GM19238 (cell line): ENCODE data around the gene IL1RAPL1.
"Not testable (repeated sequence)": the region's sequence is repeated elsewhere in the genome, so short reads cannot be mapped to it uniquely, and the experiment has no call there.

Source experiments
- DNase-seq: peaks from one replicate; pipeline ENCODE4 v3.0.0; 2011; ENCODE audit warnings: low spot score; ENCODE audit not compliant: insufficient read length

The IL1RAPL1 gene

GRCh38 chrX:29243942-29244341 is 656.7 kb downstream of the IL1RAPL1 start:
- no peak for DNase-seq

- no peak for DNase-seq
Observed at GRCh38 chrX:29254515-29254914, 667.3 kb downstream of the IL1RAPL1 start.

GRCh38 chrX:29257521-29257920 is 670.3 kb downstream of the IL1RAPL1 start:
- DNase-seq, result no peak

- no peak for DNase-seq
Observed at GRCh38 chrX:29269390-29269789, 682.1 kb downstream of the IL1RAPL1 start.

GRCh38 chrX:29274517-29274916 is 687.3 kb downstream of the IL1RAPL1 start:
- DNase-seq, result no peak

- no peak for DNase-seq
Observed at GRCh38 chrX:29275928-29276327, 688.7 kb downstream of the IL1RAPL1 start.

GRCh38 chrX:29281078-29281742 is 694.0 kb downstream of the IL1RAPL1 start:
- DNase-seq, result no peak

GRCh38 chrX:29285664-29286063 is 698.4 kb downstream of the IL1RAPL1 start:
- DNase-seq, result no peak

GRCh38 chrX:29295987-29296680 is 708.9 kb downstream of the IL1RAPL1 start:
- no peak for DNase-seq

- DNase-seq, result no peak
Observed at GRCh38 chrX:29297171-29297800, 710.0 kb downstream of the IL1RAPL1 start.

- DNase-seq, result no peak
Observed at GRCh38 chrX:29299684-29300083, 712.4 kb downstream of the IL1RAPL1 start.

GRCh38 chrX:29308726-29309125 is 721.5 kb downstream of the IL1RAPL1 start:
- DNase-seq, result no peak

GRCh38 chrX:29315931-29316330 is 728.7 kb downstream of the IL1RAPL1 start:
- DNase-seq, result no peak

- no peak for DNase-seq
Observed at GRCh38 chrX:29318012-29318411, 730.8 kb downstream of the IL1RAPL1 start.

GRCh38 chrX:29332429-29332828 is 745.2 kb downstream of the IL1RAPL1 start:
- DNase-seq, result not testable (repeated sequence)

GRCh38 chrX:29333091-29333490 is 745.8 kb downstream of the IL1RAPL1 start:
- not testable (repeated sequence) for DNase-seq

- DNase-seq, result no peak
Observed at GRCh38 chrX:29348288-29348687, 761.0 kb downstream of the IL1RAPL1 start.

GRCh38 chrX:29359276-29359675 is 772.0 kb downstream of the IL1RAPL1 start:
- no peak for DNase-seq

- DNase-seq, result not testable (repeated sequence)
Observed at GRCh38 chrX:29374765-29375164, 787.5 kb downstream of the IL1RAPL1 start.

- DNase-seq, result no peak
Observed at GRCh38 chrX:29376584-29376983, 789.3 kb downstream of the IL1RAPL1 start.

- no peak for DNase-seq
Observed at GRCh38 chrX:29382811-29383210, 795.6 kb downstream of the IL1RAPL1 start.

- DNase-seq, result no peak
Observed at GRCh38 chrX:29388509-29388908, 801.3 kb downstream of the IL1RAPL1 start.

GRCh38 chrX:29397506-29397905 is 810.3 kb downstream of the IL1RAPL1 start:
- no peak for DNase-seq
